22Rv1 (cell line): Measurements from ENCODE around the gene ATP11A.

Experiments used
- ZFX ChIP-seq: fragments of 450-650 bp; IDR thresholded peaks from 2 replicates; pipeline ENCODE4 v1.6.1; 2017; ENCODE audit warnings: antibody characterized with exemption, borderline replicate concordance
- TF ChIP-seq, protein P1 (sequence below): fragments of 450-650 bp; IDR thresholded peaks from 2 replicates; pipeline ENCODE4 v1.5.1; 2017; ENCODE audit warnings: mild to moderate bottlenecking

DNA sequence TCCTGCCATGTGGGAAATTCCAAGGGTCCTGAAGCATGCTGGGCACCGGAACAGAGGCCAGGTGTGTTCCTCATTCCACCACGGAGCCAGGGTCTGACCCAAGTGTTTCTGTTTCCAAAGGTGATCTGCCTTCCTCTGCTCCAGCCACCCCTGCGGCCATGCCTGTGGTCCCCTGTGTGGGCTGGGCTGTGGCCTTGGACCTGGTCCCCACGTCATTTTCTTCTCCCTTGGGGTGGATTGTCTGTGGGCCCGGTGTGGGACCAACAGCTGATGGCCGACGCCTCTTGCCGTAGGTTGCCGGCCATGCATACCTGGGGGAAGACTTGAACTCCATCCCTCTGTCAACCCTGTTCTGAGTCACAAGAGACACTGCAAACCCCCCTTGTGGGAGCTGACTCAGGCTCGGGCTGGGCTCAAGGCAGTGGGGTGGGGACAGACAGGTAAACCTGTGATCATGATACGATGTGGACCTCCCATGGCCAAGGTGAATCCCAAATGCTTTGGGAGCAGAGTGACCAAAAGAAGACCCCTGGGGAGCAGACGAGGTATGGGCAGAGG, 35.0 kb downstream of the ATP11A start:
- TF ChIP-seq, protein P1, sequence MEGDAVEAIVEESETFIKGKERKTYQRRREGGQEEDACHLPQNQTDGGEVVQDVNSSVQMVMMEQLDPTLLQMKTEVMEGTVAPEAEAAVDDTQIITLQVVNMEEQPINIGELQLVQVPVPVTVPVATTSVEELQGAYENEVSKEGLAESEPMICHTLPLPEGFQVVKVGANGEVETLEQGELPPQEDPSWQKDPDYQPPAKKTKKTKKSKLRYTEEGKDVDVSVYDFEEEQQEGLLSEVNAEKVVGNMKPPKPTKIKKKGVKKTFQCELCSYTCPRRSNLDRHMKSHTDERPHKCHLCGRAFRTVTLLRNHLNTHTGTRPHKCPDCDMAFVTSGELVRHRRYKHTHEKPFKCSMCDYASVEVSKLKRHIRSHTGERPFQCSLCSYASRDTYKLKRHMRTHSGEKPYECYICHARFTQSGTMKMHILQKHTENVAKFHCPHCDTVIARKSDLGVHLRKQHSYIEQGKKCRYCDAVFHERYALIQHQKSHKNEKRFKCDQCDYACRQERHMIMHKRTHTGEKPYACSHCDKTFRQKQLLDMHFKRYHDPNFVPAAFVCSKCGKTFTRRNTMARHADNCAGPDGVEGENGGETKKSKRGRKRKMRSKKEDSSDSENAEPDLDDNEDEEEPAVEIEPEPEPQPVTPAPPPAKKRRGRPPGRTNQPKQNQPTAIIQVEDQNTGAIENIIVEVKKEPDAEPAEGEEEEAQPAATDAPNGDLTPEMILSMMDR: no peak
- no peak for TF ChIP-seq ZFX
